NB4 (cell line): Measurements from ENCODE around the gene CYP2A6.

ENCODE experiments used
- DNase-seq: peaks from one replicate; pipeline ENCODE4 v3.0.0; 2010; ENCODE audit warnings: low read depth
- H3K4me3 ChIP-seq: one replicate; pipeline ENCODE4 v1.5.1; 2011; ENCODE audit warnings: mild to moderate bottlenecking, low read depth, low read length, moderate library complexity
- MYC ChIP-seq: IDR thresholded peaks from 2 replicates; pipeline ENCODE4 v1.6.1; 2011; ENCODE audit warnings: low read depth, low read length
- POLR2A ChIP-seq: IDR thresholded peaks from 2 replicates; pipeline ENCODE4 v1.6.1; 2011; ENCODE audit warnings: mild to moderate bottlenecking; ENCODE audit not compliant: insufficient read length; ENCODE audit errors: extremely low read depth
- TF ChIP-seq, protein P1 (sequence below): IDR thresholded peaks from 2 replicates; pipeline ENCODE4 v1.6.1; 2011; ENCODE audit warnings: low read depth, low read length
- TF ChIP-seq, protein P2 (sequence below): IDR thresholded peaks from one replicate; pipeline ENCODE4 v1.5.1; 2012; ENCODE audit warnings: low read depth, low read length

The CYP2A6 gene

DNA sequence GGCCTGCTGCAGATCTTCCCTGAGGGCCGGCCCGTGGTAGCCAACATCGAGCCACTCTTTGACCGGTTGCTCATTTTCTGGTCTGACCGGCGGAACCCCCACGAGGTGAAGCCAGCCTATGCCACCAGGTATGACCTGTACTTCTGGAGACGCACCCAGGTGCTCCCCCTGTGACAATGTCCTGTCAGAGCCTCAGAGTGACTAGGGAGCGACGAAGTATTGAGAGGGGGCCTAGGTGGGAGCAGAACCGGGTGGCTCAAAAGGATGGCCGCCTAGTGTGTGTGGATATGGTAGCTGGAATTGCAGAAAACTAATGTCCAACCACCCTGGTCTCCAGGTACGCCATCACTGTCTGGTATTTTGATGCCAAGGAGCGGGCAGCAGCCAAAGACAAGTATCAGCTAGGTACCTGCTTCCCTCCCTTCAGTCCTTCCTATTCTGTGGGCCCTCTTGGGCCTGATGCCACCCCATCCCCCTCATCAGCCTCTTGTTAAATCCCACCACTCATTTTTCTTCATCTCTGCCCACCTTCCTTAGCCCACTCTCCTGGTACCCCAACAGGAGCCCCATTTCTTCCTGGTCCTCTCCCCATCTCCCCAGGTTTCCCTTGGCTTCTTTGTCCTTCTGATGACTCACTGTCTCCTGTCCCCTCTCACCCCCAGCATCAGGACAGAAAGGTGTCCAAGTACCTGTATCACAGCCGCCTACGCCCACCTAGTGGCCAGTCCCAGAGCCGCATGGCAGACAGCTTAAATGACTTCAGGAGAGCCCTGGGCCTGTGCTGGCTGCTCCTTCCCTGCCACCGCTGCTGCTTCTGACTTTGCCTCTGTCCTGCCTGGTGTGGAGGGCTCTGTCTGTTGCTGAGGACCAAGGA, 42.9 kb downstream of the CYP2A6 start:
- no peak overlapping the region for H3K4me3 ChIP-seq
- no peak for DNase-seq
- TF ChIP-seq, protein P1, sequence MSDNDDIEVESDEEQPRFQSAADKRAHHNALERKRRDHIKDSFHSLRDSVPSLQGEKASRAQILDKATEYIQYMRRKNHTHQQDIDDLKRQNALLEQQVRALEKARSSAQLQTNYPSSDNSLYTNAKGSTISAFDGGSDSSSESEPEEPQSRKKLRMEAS = no peak
- TF ChIP-seq MYC (no peak), POLR2A (no peak)
- TF ChIP-seq, protein P2, sequence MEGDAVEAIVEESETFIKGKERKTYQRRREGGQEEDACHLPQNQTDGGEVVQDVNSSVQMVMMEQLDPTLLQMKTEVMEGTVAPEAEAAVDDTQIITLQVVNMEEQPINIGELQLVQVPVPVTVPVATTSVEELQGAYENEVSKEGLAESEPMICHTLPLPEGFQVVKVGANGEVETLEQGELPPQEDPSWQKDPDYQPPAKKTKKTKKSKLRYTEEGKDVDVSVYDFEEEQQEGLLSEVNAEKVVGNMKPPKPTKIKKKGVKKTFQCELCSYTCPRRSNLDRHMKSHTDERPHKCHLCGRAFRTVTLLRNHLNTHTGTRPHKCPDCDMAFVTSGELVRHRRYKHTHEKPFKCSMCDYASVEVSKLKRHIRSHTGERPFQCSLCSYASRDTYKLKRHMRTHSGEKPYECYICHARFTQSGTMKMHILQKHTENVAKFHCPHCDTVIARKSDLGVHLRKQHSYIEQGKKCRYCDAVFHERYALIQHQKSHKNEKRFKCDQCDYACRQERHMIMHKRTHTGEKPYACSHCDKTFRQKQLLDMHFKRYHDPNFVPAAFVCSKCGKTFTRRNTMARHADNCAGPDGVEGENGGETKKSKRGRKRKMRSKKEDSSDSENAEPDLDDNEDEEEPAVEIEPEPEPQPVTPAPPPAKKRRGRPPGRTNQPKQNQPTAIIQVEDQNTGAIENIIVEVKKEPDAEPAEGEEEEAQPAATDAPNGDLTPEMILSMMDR = no peak

DNA sequence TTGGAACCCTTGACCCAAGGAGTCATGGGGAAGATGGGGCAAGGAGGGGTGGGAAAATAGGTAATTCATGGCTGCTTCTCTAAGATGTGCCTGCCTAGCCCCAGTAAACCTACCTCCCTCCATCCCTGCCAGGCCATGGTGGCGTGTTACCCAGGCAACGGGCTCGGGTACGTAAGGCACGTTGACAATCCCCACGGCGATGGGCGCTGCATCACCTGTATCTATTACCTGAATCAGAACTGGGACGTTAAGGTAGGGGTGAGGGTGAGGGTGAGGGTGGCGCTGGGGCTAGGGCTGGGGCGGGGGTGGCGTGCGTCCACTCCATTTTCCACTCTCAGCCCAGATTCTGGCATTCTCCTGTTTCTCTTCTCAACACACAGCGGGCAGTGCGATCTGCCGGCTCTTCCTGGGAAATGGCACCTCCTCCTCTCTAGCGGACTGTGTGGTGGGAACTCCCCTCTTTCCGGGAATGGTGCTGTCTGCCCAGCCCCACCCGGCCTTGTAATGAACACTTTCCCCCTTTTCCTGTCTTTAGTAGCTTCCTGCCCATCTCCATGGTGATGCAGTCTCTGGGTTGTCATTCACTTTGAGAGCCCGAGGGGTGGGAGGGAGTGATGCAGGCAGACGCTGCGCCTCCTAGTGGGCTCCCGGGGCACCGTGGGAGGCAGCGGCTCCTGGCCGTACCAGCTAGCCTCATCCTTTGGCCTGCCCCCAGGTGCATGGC, 43.7 kb downstream of the CYP2A6 start:
- TF ChIP-seq POLR2A = no peak
- TF ChIP-seq, protein P2 = peak; percentile 20
- TF ChIP-seq, protein P1 = no peak
- TF ChIP-seq MYC = no peak
- H3K4me3 ChIP-seq = no peak overlapping the region
- DNase-seq = peak; percentile 44

DNA sequence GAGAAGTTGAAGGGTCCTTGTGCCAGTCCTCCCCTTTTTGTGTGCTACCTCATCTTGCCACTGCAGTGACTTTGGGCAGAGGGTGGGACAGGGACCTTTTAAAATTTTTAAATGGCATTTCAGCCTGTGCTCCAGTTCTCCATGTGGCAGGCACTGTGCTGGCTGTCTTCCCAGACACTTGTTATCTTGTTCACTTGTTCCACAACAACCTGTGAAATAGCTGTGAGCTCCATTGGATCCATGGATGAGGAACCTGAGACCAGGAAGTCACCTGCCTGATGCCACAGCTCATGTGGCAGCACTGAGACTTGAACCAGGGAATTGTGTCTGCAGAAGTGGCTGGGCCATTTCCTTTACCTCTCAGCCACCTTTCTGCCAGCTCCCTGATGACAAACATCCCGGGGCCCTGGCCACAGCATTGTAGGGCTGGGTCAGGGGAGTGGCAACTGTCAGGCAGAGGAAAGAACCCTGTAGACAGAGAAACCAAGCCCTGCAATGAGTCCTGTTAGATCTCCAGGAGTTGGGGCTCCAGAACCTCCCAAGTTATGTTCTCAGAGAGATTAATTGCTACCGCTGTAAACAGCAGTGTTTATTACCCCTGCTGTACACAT, 44.9 kb downstream of the CYP2A6 start:
- no peak for DNase-seq
- H3K4me3 ChIP-seq = no peak overlapping the region
- TF ChIP-seq, protein P2 = no peak
- TF ChIP-seq POLR2A = no peak

DNA sequence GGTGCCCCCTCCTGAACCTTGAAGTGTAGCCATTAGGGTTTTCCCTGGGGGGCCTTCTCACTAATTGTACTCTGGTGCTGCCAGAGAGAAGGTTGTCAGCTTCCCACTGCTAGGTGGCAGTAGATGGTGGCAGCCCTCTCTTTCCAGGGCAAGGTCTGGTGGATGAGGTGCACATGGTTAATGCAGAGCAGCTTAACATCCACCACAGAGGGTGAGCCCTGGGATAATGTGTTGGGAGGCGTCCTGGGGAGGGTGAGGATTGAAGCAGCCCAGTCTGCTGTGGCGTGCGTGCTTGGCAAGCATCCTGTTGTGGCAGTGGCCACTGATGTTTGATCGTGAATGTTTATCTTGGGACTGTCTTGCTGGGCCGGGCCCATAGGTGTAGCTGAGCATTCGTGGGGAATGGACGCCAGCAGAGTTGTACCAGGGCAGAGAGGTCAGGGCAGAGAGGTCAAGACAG, 45.4 kb downstream of the CYP2A6 start:
- TF ChIP-seq, protein P1 = 0 out of 2 replicates have a peak, but pooled peaks have one; percentile 11
- TF ChIP-seq POLR2A = no peak
- no peak overlapping the region for H3K4me3 ChIP-seq
- no peak for DNase-seq

DNA sequence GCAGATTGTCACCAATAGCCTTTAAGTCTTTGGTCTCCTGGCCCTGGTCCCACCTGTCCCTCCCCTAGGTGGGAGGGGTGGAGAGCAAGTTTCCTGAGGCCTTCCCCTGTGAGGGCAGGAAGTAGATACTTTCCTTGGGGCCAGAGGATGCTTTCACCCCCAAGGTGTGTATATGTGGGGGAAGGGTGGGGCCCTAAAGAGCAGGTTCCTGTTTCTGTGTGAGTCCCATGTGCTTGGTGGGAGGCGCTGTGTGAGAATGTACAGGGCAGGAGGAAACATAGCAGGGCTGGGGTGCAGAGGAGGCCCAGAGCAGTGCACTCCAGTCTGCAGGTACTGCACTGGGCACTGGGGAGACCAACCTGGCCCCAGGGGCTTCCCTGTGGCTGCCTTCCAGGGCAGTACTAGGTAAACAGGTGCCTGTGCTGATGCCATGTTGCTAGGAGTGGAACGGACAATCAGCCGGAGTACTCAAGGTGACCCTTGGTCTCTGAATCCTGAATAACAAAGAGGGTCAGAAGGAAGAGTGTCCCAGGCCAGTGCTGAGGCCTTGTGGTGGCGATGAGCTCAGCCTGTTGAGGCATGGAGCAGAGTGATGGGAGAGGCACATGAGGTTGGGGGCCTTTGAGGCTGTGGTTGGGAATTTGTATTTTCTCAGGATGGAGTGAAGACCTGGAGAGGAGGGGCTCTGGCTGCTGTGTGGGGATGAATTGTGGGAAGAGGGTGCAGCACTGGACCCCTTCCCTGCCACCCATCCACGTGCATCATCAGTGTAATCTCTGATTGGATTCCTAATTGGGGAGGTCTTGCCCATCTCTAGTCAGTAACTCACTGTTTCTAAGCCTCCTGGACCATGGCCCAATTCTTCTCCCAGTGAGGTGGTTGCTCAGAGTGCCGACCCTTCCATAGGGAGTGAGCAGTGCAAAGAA, 46.1 kb downstream of the CYP2A6 start:
- DNase-seq = peak; percentile 34
- TF ChIP-seq, protein P2 = no peak
- TF ChIP-seq, protein P1 = peak; percentile 25; the same call in 1 of the 2 replicates
- no peak overlapping the region for H3K4me3 ChIP-seq
